HEK293 (cell line): ENCODE measurements around the gene WHRN.

Source experiments
- CTCF ChIA-PET: fragments of 350-600 bp; formaldehyde crosslinking; extraction: SDS; loops from one replicate; lab custom pipeline; 2021; ENCODE audit warnings: antibody characterized with exemption; lab: Yijun Ruan, JAX
- POLR2A ChIA-PET: fragments of 300-600 bp; formaldehyde crosslinking; extraction: SDS; loops from one replicate; lab custom pipeline; 2020; ENCODE audit warnings: antibody characterized with exemption, inconsistent platforms; lab: Yijun Ruan, JAX
- H3K27ac ChIP-seq: fragments of 200-500 bp; sonication (Bioruptor generic); 2 replicates; pipeline ENCODE4 v1.5.1; 2014; ENCODE audit warnings: low read depth, low read length, control low read depth, inconsistent platforms; ENCODE audit errors: extremely low read depth
- H3K36me3 ChIP-seq, 2 experiments: fragments of 200-500 bp in 1 of 2; sonication (Bioruptor generic) in 1 of 2; 1 replicate in 1 of 2; 2 replicates in 1 of 2; pipeline ENCODE4 v1.5.1; 2014 to 2017; ENCODE audit warnings: inconsistent platforms in 2 of 2, low read length in 2 of 2; ENCODE audit not compliant: control insufficient read depth in 2 of 2, insufficient read depth in 1 of 2
- H3K4me1 ChIP-seq: fragments of 200-500 bp; sonication (Bioruptor generic); 2 replicates; pipeline ENCODE4 v1.5.1; 2014; ENCODE audit warnings: mild to moderate bottlenecking, low read length, inconsistent platforms; ENCODE audit not compliant: control insufficient read depth, insufficient read depth
- H3K4me3 ChIP-seq: 2 replicates; pipeline ENCODE4 v1.5.1; 2011; ENCODE audit warnings: low read depth, mild to moderate bottlenecking, control low read depth, low read length, moderate library complexity
- H3K9me3 ChIP-seq: fragments of 200-500 bp; sonication (Bioruptor generic); 2 replicates; pipeline ENCODE4 v1.5.1; 2014; ENCODE audit warnings: low read depth, low read length, inconsistent platforms; ENCODE audit not compliant: control insufficient read depth, insufficient read depth
- REPIN1 ChIP-seq: fragments of 450-650 bp; formaldehyde crosslinking; IDR thresholded peaks from 2 replicates; pipeline ENCODE4 v1.5.1; 2017; ENCODE audit warnings: missing biosample characterization, missing genetic modification characterization, low read depth
- SCRT1 ChIP-seq: fragments of 450-650 bp; formaldehyde crosslinking; IDR thresholded peaks from 2 replicates; pipeline ENCODE4 v1.5.1; 2016; ENCODE audit warnings: missing biosample characterization, missing genetic modification characterization, borderline replicate concordance
- SCRT2 ChIP-seq: fragments of 450-650 bp; formaldehyde crosslinking; IDR thresholded peaks from 2 replicates; pipeline ENCODE4 v1.5.1; 2016; ENCODE audit warnings: missing biosample characterization, missing genetic modification characterization
- YY2 ChIP-seq: fragments of 450-650 bp; formaldehyde crosslinking; IDR thresholded peaks from 2 replicates; pipeline ENCODE4 v1.5.1; 2016; ENCODE audit warnings: missing biosample characterization, missing genetic modification characterization
- ZBTB26 ChIP-seq: fragments of 450-650 bp; formaldehyde crosslinking; optimal IDR thresholded peaks from 2 replicates; pipeline ENCODE3; 2016; ENCODE audit warnings: missing biosample characterization, mild to moderate bottlenecking, missing genetic modification characterization
- ZFP3 ChIP-seq: fragments of 450-650 bp; formaldehyde crosslinking; IDR thresholded peaks from 2 replicates; pipeline ENCODE4 v1.5.1; 2016; ENCODE audit warnings: low read depth, missing biosample characterization, missing genetic modification characterization
- ZFP37 ChIP-seq: fragments of 450-650 bp; formaldehyde crosslinking; IDR thresholded peaks from 2 replicates; pipeline ENCODE4 v1.5.1; 2016; ENCODE audit warnings: missing biosample characterization, missing genetic modification characterization
- ZNF10 ChIP-seq: fragments of 450-650 bp; formaldehyde crosslinking; IDR thresholded peaks from 2 replicates; pipeline ENCODE4 v1.5.1; 2017; ENCODE audit warnings: missing biosample characterization, missing genetic modification characterization
- ZNF146 ChIP-seq: fragments of 450-650 bp; formaldehyde crosslinking; IDR thresholded peaks from 2 replicates; pipeline ENCODE4 v1.5.1; 2016; ENCODE audit warnings: missing biosample characterization, missing genetic modification characterization
- ZNF211 ChIP-seq: fragments of 450-650 bp; formaldehyde crosslinking; IDR thresholded peaks from 2 replicates; pipeline ENCODE4 v1.5.1; 2016; ENCODE audit warnings: low read depth, missing biosample characterization, missing genetic modification characterization
- ZNF292 ChIP-seq: fragments of 450-650 bp; formaldehyde crosslinking; IDR thresholded peaks from 2 replicates; pipeline ENCODE4 v1.5.1; 2016; ENCODE audit warnings: low read depth, missing biosample characterization, missing genetic modification characterization, borderline replicate concordance
- ZNF473 ChIP-seq: fragments of 450-650 bp; formaldehyde crosslinking; IDR thresholded peaks from 2 replicates; pipeline ENCODE4 v1.5.1; 2017; ENCODE audit warnings: missing biosample characterization, missing genetic modification characterization
- ZNF514 ChIP-seq: fragments of 450-650 bp; formaldehyde crosslinking; IDR thresholded peaks from 2 replicates; pipeline ENCODE4 v1.5.1; 2016; ENCODE audit warnings: missing biosample characterization, missing genetic modification characterization
- ZNF621 ChIP-seq: fragments of 450-650 bp; formaldehyde crosslinking; IDR thresholded peaks from 2 replicates; pipeline ENCODE4 v1.5.1; 2017; ENCODE audit warnings: missing biosample characterization, missing genetic modification characterization
- ZNF629 ChIP-seq: fragments of 450-650 bp; formaldehyde crosslinking; IDR thresholded peaks from 2 replicates; pipeline ENCODE4 v1.5.1; 2017; ENCODE audit warnings: missing biosample characterization, missing genetic modification characterization
- ZNF664 ChIP-seq: fragments of 450-650 bp; formaldehyde crosslinking; IDR thresholded peaks from 2 replicates; pipeline ENCODE4 v1.5.1; 2016; ENCODE audit warnings: missing biosample characterization, missing genetic modification characterization
- ZNF670 ChIP-seq: fragments of 450-650 bp; formaldehyde crosslinking; IDR thresholded peaks from 2 replicates; pipeline ENCODE4 v1.5.1; 2016; ENCODE audit warnings: missing biosample characterization, missing genetic modification characterization, low read depth
- TF ChIP-seq, protein P1 (sequence below): fragments of 450-650 bp; formaldehyde crosslinking; IDR thresholded peaks from 2 replicates; pipeline ENCODE4 v1.5.1; 2017; ENCODE audit warnings: missing biosample characterization, missing genetic modification characterization
- TF ChIP-seq, protein P2 (sequence below): fragments of 450-650 bp; formaldehyde crosslinking; IDR thresholded peaks from 2 replicates; pipeline ENCODE4 v1.5.1; 2016; ENCODE audit warnings: missing biosample characterization, missing genetic modification characterization
- TF ChIP-seq, protein P3 (sequence below): fragments of 450-650 bp; formaldehyde crosslinking; IDR thresholded peaks from 2 replicates; pipeline ENCODE4 v1.5.1; 2016; ENCODE audit warnings: missing biosample characterization, missing genetic modification characterization

The WHRN gene

DNA sequence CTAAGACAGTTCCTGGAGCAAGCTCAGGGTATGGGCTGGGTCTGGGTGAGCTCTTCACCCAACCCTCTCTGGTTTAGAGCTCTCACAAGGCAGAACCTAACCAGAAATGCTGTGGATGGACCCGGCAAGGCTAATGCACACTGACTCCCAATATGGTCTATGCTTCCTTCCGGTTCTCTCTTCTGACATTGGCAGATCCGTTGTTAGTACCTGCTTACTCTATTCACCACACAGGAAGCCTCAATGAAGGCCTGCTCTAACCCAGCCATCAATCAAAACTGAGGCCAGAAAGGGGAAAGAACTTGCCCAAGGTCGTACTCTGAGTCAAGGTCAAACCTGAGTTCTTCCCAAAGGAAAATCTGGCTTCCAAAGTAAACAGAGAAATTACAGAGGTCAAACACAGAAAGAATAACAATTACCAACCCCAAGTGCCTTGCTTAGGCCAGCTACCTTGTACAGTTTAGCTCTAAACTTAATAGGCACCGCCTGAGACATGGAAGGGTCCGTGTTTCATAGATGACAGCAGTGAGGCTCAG is 71.5 kb downstream of the WHRN start (continued):
- TF ChIP-seq, protein P1, sequence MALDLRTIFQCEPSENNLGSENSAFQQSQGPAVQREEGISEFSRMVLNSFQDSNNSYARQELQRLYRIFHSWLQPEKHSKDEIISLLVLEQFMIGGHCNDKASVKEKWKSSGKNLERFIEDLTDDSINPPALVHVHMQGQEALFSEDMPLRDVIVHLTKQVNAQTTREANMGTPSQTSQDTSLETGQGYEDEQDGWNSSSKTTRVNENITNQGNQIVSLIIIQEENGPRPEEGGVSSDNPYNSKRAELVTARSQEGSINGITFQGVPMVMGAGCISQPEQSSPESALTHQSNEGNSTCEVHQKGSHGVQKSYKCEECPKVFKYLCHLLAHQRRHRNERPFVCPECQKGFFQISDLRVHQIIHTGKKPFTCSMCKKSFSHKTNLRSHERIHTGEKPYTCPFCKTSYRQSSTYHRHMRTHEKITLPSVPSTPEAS = no peak
- TF ChIP-seq YY2 (tag by site-specific recombination) (no peak), ZFP37 (tag by site-specific recombination) (no peak)

GRCh38 chr9:114433086-114433485 is 72.2 kb downstream of the WHRN start:
- Histone ChIP-seq H3K36me3 (no peaks in the 10 kb centered on the region), H3K4me1 (no peaks in the 10 kb centered on the region), H3K9me3 (no peaks in the 10 kb centered on the region), H3K4me3 (no peak overlapping the region), H3K27ac (no peak overlapping the region)
- ChIA-PET CTCF (interaction anchor here (0.7 to 4.9 kb wide), 8 partner anchors 17 to 474 kb away, joined by 3 to 71 read pairs (median 6); no protein-coding TSS in a partner anchor), POLR2A (no interaction called here)
- TF ChIP-seq ZNF514 (no peak), SCRT1 (no peak), ZFP3 (no peak), ZNF621 (no peak), ZNF10 (tag by site-specific recombination) (no peak), ZNF292 (tag by site-specific recombination) (no peak), ZNF670 (tag by site-specific recombination) (no peak)

DNA sequence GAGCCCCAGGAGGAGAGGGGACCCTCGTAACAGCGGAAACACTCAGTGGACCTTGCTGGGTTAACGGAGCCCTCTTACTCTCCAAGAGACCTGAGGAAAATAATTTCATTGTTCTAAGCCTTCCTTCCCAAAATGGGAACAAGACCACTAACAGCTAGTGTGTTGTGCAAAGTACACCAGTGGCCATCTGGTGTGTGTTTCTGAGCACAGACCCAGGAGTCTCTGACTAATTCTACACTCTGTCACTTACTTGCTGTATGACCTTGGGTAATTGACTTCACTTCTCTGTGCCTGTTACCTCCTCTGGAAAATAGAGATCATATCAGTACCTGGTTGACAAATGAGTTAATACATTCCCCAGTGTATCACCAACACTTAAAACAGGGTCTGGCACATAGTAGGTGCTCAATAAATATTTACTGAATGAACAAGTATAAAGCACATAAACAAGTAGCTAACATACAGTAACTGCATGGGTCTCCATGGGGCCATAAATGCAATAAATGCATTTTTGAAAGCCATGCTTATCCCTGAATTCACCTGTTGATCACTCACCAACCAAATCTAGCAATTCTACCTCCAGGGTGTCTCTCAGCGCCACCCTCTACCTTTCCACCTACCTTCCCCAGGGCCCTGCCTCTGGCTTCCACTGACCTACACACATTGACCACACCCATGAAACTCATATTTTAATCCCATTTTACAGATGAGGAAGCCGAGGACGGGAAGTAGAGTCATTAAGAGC is 72.8 kb downstream of the WHRN start:
- ChIA-PET CTCF (interaction anchor here (0.7 to 4.9 kb wide), 8 partner anchors 17 to 477 kb away, joined by 3 to 71 read pairs (median 4); no protein-coding TSS in a partner anchor), POLR2A (no interaction called here)
- Histone ChIP-seq H3K9me3 (no peaks in the 10 kb centered on the region), H3K27ac (no peak overlapping the region), H3K36me3 (no peaks in the 10 kb centered on the region), H3K4me3 (no peak overlapping the region), H3K4me1 (no peaks in the 10 kb centered on the region)
- TF ChIP-seq, protein P2, sequence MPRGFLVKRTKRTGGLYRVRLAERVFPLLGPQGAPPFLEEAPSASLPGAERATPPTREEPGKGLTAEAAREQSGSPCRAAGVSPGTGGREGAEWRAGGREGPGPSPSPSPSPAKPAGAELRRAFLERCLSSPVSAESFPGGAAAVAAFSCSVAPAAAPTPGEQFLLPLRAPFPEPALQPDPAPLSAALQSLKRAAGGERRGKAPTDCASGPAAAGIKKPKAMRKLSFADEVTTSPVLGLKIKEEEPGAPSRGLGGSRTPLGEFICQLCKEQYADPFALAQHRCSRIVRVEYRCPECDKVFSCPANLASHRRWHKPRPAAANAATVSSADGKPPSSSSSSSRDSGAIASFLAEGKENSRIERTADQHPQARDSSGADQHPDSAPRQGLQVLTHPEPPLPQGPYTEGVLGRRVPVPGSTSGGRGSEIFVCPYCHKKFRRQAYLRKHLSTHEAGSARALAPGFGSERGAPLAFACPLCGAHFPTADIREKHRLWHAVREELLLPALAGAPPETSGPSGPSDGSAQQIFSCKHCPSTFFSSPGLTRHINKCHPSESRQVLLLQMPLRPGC = no peak
- TF ChIP-seq, protein P3, sequence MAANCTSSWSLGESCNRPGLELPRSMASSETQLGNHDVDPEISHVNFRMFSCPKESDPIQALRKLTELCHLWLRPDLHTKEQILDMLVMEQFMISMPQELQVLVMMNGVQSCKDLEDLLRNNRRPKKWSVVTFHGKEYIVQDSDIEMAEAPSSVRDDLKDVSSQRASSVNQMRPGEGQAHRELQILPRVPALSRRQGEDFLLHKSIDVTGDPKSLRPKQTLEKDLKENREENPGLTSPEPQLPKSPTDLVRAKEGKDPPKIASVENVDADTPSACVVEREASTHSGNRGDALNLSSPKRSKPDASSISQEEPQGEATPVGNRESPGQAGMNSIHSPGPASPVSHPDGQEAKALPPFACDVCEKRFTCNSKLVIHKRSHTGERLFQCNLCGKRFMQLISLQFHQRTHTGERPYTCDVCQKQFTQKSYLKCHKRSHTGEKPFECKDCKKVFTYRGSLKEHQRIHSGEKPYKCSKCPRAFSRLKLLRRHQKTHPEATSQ (tag by site-specific recombination) = no peak
- no peak for TF ChIP-seq ZNF629
- TF ChIP-seq ZNF473 = no peak
- no peak for TF ChIP-seq REPIN1 (tag by site-specific recombination)
- no peak for TF ChIP-seq ZNF146 (tag by site-specific recombination)
- no peak for TF ChIP-seq ZBTB26
- no peak for TF ChIP-seq ZNF211 (tag by site-specific recombination)
- TF ChIP-seq ZNF664 (tag by site-specific recombination) = 0 out of 2 replicates have a peak, but pooled peaks have one; percentile 11
- peak; percentile 88 for TF ChIP-seq SCRT2 (tag by site-specific recombination)
- TF ChIP-seq SCRT1 = peak; percentile 81; the same call in 1 of the 2 replicates
